ENCODE data around the gene TUBB3.
A peak's percentile ranks its signal among the peaks of the same experiment; 100 is the strongest.
"Not testable (repeated sequence)": the region's sequence is repeated elsewhere in the genome, so short reads cannot be mapped to it uniquely, and the experiment has no call there.

The TUBB3 gene

DNA sequence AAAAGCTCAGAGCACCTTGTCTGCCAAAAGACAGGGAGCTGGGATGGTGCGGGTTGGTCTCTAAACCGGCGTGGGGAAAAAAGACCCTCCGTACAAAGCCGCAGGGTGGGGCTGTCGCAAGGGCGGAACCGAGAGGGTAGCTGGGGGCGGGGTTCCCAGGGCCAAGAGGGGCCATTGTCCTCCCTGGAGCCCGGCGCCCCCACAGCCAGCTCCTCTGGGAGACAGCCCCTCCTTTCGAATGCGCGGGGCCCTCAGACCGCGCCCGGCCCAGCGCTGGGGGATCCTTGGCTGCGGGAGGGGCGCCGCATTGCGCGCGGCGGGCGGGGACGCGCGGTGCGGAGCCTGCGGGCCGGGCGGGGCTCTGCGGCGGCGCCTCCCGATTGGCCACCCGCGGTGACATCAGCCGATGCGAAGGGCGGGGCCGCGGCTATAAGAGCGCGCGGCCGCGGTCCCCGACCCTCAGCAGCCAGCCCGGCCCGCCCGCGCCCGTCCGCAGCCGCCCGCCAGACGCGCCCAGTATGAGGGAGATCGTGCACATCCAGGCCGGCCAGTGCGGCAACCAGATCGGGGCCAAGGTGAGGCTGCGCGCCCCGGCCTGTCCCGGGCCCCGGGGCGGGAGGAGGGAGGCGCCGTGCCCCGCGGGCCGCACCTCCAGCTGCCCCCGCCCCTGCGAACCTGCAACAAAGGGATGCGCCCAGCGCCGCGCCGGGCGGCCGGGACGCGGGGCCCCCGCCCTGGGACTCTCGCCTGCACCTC lies at the start of gene TUBB3:
TUBB3 (plus strand) TSS at position 459 of the 756 bp plus-strand sequence; CDS start at position 519, 60 bp downstream.
- no peak for DNase-seq (ENCODE audit: low read depth)

DNA sequence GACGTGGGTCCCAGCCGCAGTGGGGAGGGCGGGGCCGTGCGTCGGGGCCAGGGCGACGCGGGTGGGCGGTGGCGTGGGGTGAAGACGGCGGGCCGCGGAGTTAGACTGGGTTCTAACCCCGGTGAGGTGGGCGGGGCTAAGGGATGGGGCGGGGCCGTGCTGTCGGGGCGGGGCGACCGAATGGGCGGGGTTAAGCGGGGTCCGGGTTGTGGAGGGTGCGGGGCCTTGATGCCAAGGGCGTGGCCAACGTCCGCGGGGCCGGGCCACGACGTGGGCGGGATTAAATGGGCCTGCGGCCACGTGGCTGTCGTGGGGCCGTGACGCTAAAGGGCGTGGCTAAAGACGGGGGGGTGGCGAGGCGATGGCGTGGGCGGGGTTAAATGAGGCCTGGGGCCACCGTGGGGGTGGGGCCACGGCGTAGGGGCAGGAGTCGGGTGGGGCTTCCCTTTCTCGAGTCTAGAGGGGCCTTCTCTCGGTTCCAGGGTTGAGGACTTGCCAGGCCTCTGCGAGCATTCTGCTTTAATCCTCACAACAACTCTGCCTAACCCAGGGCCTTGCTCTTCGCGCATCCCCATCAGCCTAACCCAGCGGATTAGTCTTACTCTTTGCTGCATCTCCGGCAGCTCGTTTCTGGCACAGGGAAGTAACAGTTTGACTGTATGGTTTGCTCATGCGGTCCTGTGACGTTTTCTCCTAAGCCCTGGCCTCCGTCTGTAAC lies 49.0 kb upstream of the TUBB3 start:
- peak; percentile 97 for DNase-seq (ENCODE audit: low read depth)

- DNase-seq (ENCODE audit: low read depth), result not testable (repeated sequence)
Observed at GRCh38 chr16:89879123-89879522, 44.0 kb upstream of the TUBB3 start.

- DNase-seq (ENCODE audit: low read depth), result no peak
Observed at GRCh38 chr16:89880477-89881367, 42.4 kb upstream of the TUBB3 start.

- DNase-seq (ENCODE audit: low read depth), result no peak
Observed at GRCh38 chr16:89881368-89881730, 41.8 kb upstream of the TUBB3 start.

DNA sequence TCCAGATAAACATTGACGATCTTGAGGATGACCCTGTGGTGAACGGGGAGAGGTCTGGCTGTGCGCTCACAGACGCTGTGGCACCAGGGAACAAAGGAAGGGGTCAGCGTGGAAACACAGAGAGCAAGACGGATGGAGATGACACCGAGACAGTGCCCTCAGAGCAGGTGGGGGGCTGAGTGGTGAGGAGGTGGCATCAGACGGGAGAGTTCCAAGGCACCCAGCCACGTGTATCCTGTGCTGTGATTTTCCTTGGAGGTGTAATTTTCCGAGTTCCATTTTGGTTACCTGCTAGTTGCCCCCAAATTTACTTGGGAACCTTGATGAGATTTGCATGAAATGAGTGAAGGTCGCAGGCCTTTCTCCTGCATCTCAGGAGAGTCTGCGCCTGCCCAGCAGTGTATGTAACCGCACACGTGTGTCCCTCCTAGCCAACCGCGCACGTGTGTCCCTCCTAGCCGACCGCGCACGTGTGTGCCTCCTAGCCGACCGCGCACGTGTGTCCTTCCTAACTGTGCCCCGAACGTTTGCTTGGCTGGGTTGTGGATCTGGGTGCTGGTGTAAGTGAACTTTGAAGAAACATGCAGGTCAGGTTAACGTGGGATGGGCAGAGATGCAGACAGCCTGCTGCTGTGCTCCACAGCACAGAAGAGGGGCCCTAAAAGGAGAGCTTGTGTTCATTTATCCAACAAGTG lies 39.6 kb upstream of the TUBB3 start:
- no peak for DNase-seq (ENCODE audit: low read depth)

DNA sequence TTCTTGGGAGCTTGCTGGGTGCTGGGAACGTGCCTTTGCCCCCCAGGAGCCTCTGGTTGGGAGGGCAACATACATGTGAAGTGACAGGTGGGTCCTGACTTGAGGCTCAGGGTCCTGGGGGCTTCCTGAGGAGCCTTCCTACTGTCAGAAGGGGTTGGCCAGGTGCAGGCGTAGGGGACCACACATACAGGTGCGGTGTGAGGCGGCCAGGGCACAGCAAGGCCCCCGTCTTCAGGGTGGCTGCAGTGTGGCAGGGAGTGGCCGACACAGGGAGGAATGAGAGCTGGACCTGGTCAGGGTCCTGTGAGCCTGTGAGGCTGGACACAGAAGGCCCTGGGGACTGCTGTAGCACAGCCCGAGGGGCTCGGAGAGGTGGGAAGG lies 39.1 kb upstream of the TUBB3 start:
- no peak for DNase-seq (ENCODE audit: low read depth)

DNA sequence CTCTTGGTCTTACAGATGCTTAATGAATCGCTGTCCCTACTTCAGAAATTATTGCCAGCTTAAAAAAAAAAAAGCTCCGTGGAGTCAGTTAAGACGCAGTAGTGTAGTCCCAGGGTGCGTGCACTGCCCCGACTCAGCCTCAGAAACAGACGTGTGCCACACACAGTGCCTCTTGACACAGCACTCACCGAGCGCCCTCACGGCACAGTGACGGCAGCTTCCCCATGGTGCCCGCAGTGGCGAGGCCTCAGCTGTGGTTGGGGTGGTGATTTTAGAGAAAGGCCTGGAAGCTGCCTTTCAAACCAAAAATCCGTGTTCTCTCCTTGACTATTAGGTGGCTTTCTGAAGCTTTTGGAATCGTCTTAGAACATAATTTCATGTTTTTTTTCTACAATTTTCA lies 35.9 kb upstream of the TUBB3 start:
- no peak for DNase-seq (ENCODE audit: low read depth)

GRCh38 chr16:89890200-89890599 lies 32.9 kb upstream of the TUBB3 start:
- DNase-seq (ENCODE audit: low read depth), result peak; percentile 42

DNA sequence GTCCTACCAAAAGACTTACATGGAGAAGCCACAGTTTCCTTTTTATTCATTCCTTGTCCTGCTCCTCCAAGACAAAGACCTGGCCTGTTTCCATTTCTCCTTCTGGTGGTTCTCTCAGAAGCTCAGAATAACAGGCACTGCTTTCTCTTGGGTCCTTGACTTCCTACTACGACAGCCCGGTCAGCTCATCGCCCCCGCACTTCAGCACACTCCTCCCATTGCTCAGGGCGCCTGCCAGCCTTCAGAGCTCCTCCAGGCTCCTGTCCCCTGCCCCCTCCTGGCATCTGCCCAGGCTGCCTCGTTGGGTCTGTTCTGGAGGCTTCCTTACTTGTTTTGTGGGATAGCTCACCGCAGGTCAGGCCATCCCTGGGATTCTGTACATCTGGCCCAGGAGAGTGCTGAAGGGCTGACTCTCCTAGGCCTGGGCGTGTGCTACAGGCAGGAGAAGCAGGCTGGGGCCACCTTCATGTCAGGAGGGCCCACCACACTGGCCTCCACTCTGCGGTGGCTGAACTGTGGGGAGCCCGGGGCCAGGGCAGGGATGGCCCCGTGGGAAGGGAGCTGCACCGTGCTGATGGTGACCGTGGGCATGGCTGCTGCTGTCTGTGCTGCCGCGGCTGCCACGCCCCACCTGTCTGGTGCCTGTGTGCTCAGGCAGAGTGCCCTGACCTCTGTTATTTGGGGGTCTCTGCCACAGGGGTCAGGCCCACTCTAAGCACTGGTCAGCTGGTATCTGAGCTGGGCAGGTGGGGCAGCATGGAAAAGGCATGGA lies 32.1 kb upstream of the TUBB3 start:
- DNase-seq (ENCODE audit: low read depth), result no peak

DNA sequence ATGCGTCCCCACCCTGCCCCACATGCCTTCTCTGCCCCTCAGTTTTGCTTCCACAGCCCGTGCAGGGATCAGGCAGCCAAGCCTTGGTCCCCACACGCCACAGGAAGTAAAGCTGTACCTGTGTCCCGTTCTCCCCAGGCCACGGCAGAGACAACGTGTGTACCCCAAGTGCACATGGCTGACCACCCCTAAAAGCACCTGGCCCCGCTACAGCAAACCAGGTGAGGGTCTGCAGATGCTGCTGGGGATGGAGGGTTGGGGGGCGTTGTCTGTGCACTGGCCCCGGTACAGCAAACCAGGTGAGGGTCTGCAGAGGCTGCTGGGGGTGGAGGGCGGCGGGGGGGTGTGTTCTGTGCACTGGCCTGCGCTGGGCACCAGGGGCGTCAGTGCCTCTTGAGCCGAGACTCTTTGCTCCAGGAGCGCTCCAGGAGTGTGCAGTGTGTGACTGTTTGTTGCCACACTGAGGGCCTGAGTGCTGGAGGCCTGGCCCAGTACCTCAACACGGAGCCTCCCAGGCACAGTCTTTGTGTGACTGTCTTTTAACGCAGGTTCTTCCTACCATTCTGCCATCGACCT lies 31.0 kb upstream of the TUBB3 start:
- DNase-seq (ENCODE audit: low read depth), result no peak

DNA sequence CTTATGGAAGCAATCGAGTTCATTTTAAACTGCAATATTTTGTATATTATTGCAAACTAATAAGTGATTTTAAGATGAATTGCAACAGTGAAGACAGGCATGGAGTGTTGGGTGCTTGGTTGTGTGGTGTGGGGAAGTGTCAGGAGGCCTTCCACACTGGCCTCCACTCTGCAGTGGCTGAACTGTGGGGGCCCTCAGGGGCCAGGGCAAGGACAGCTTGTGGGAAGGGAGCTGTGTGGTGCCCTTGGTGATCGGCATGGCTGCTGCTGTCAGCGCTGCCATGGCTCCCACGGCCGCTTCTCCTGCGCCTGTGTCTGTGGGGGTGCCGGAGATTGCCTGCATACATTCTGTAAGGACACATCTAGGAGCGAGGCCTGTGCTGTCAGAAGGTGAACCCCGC lies 30.5 kb upstream of the TUBB3 start:
- no peak for DNase-seq (ENCODE audit: low read depth)

DNA sequence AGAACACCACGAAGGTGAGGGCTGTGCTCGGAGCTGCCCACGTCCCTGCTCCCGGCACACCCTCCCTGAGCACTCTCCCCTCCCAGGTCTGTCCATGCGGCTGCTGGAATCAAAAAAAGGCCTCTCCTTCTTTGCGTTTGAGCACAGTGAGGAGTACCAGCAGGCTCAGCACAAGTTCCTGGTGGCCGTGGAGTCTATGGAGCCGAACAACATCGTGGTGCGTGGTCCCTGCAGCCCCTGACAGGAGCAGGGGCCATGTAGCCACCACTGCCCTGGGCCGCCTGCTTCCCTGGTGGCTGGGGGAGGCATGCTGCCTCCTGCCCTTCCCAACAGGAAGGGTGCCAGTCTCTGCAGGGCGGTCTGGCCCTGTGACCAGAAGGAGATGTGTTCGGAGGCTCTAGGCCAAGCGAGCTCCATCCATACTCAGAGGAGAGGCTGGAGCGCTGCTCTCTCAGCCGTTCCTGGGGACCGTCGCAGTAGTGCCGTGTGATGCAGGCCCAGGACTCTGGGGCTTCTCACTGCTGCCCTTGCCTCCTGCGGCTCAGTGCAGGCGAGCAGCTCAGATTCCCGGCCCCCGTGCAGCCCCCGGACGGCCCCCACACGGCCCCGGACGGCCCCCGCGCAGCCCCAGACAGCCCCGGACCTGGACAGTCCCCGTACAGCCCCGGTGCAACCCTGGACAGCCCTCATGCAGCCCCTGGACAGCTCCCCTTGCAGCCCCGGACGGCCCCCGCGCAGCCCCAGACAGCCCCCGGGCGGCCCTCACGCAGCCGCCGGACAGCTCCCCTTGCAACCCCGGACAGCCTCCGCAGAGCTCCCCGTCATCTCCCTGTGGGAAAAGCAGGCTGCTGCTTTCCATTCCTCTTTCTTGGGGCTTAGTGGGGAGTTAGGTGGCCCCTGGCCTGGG lies 29.2 kb upstream of the TUBB3 start:
- DNase-seq (ENCODE audit: low read depth), result no peak

DNA sequence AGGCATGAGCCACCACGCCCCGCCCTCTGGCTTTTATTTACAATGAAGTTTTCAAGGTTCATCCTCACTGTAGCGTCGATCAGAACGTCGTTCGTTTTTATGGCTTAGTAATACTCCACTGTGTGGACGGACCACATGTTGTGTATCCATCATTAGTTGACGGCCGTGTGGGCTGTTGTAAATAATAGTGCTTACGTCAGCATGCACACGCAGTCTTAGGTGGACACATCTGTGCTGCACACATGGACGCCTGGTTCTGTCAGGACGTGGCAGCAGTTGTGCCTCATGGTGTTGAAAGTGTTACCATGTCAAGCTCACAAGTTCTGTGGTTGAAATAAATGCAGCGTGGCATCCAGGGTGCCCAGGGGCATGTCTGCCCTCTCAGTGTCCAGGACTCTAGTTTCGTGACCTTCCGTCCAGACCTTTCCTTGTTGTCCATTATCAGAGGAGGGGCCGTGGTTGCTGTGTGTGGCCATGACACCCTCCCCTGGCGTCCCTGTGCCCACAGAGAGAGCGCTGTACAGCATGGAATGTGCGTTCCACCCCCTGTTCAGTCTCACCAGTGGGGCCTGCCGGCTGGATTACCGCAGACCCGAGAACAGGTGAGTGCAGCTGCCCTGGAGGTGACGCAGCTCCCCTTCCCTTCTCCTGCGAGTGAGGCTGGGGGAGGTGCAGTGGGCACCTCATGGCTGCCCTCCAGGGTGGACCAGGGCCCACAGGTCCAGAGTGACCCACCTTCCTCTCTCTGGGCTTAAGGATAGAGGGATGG lies 27.5 kb upstream of the TUBB3 start:
- no peak for DNase-seq (ENCODE audit: low read depth)

DNA sequence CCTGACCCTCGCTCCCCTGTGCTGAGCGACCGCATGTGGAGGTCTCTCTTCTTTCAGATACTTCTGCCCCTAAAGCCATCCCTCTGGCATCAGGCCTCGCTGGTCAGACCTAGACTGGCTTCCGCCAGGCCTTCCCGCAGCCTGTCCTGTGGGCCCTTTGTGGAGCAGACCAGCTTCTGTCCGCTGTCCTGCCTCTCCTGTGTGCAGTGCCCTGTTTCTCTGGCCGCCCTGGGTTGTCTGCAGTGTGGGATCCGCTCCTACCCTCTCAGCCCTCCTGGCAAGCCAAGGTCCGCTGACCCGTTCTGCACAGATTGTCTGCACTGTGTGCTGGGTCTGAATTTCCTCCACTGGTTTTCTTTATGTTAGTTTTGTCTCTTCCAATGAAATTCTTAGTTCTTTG lies 25.9 kb upstream of the TUBB3 start:
- DNase-seq (ENCODE audit: low read depth), result no peak

- no peak for DNase-seq (ENCODE audit: low read depth)
Observed at GRCh38 chr16:89898201-89898967, 24.8 kb upstream of the TUBB3 start.

GRCh38 chr16:89899879-89900481 lies 23.2 kb upstream of the TUBB3 start:
- no peak for DNase-seq (ENCODE audit: low read depth)

GRCh38 chr16:89900885-89901284 lies 22.3 kb upstream of the TUBB3 start:
- no peak for DNase-seq (ENCODE audit: low read depth)

Data from activated T-cell treated with anti-CD3 and anti-CD28 coated beads for 48 hours (primary cell).